Measurements from ENCODE around the gene A2ML1. TPM values are rescaled to one million over a fixed set of nuclear protein-coding genes. Genes with fewer than 3 reads are reported as not detected.
"Not testable (repeated sequence)": the region's sequence is repeated elsewhere in the genome, so short reads cannot be mapped to it uniquely, and the experiment has no call there.

A2ML1 gene
- total RNA-seq, 2 donors from 2014 or later: not detected

- ATAC-seq: no peak
- Histone ChIP-seq H3K27me3 (no peaks in the 10 kb centered on the region), H3K4me3 (no peak overlapping the region), H3K36me3 (replicated peaks in 1 of 2; ENCODE audit: insufficient read depth in 1 of 2, low read depth in 2 of 2) (no peaks in the 10 kb centered on the region), H3K27ac (peak overlapping the region in 3 of 4 donors; percentile 61 to 87 (median 79)), H3K9me3 (no peaks in the 10 kb centered on the region), H3K4me1 (peaks cover 28% of the 10 kb centered on the region)
- 5 to 9% methylated on average over 9 of the region's 9 CpGs for WGBS, 2 donors
- intact Hi-C loops (cut with DNase I): no loop called here
- peak; percentile 14 to 27 (median 21) for DNase-seq
- no peak for TF ChIP-seq POLR2A (IDR thresholded peaks at IDR 0.05)
- TF ChIP-seq, protein P1, sequence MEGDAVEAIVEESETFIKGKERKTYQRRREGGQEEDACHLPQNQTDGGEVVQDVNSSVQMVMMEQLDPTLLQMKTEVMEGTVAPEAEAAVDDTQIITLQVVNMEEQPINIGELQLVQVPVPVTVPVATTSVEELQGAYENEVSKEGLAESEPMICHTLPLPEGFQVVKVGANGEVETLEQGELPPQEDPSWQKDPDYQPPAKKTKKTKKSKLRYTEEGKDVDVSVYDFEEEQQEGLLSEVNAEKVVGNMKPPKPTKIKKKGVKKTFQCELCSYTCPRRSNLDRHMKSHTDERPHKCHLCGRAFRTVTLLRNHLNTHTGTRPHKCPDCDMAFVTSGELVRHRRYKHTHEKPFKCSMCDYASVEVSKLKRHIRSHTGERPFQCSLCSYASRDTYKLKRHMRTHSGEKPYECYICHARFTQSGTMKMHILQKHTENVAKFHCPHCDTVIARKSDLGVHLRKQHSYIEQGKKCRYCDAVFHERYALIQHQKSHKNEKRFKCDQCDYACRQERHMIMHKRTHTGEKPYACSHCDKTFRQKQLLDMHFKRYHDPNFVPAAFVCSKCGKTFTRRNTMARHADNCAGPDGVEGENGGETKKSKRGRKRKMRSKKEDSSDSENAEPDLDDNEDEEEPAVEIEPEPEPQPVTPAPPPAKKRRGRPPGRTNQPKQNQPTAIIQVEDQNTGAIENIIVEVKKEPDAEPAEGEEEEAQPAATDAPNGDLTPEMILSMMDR (IDR thresholded peaks at IDR 0.05): peak in 4 of 7 experiments; percentile 8 to 38 (median 24)
Measured at GRCh38 chr12:8912914-8913313, 90.5 kb downstream of the A2ML1 start.

DNA sequence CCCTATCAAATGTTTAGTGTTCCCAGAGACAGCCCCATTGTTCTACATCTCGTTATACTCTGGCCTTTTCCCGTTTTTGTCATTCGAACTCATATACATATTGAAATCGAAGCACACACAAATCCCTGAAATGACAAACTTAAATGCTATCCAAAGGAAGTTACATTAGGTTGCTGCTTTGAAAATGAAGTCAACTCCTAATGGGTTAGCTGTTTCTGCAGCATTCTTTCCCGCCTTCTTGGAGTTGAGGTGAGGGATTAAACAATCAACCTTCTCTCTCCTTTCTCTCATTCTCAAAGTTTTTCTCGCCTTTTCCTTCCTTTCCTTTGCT lies 91.2 kb downstream of the A2ML1 start:
- Histone ChIP-seq H3K9me3 (no peaks in the 10 kb centered on the region), H3K4me3 (peak overlapping the region in 1 of 2 donors; percentile 81), H3K27me3 (no peaks in the 10 kb centered on the region), H3K27ac (peak overlapping the region; percentile 47 to 87 (median 70)), H3K4me1 (peaks cover 28% of the 10 kb centered on the region), H3K36me3 (replicated peaks in 1 of 2; ENCODE audit: insufficient read depth in 1 of 2, low read depth in 2 of 2) (no peaks in the 10 kb centered on the region)
- no peak for DNase-seq
- intact Hi-C loops (cut with DNase I): no loop called here
- no peak for ATAC-seq
- 17 to 19% methylated on average over 6 of the region's 6 CpGs for WGBS, 2 donors
- TF ChIP-seq, protein P1 (IDR thresholded peaks at IDR 0.05): no peak
- no peak for TF ChIP-seq POLR2A (IDR thresholded peaks at IDR 0.05)

DNA sequence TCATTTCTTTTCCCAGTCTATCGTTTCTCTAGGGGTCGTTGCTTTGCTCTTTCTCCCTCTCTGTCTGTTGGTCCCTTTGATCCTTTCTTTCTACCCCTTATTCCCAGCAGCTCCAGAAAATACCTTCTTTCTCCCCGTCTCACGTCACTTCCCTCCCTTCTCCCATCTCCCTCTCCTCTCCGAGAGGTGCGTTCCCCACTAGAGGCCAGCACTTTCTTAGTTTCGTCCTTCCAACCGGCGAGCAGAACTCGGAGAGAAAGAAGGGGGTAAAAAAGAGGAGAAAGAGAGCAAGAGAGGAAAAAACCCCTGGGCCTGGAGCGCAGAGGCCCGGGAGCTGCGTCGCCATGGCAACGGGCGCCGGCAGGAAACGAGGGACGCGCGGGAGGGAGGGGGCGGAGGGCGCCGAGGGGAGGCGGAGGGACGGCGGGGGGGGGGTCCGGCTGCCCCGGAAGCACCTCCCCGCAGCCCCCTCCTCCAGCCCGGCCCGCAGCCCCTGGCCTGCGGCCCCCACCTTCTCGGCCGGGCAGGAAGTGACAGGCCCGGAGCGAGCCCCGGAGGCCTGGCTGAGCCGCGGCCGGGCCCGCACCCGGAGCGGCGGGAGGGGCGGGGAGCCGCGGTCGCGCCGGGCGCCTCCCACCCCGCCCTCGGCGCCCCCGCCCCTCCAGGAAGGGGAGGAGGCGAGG lies 91.8 kb downstream of the A2ML1 start, which contains the start of gene PHC1:
Gene PHC1 (plus strand): TSS at position 477 of the 683 bp plus-strand sequence. CDS start 3,169 bp downstream, outside the sequence.
- ATAC-seq: peak; percentile 80
- 0 to 1% methylated on average over 17 to 29 of the region's 57 CpGs for WGBS, 2 donors
- intact Hi-C loops (cut with DNase I): not testable (repeated sequence)

DNA sequence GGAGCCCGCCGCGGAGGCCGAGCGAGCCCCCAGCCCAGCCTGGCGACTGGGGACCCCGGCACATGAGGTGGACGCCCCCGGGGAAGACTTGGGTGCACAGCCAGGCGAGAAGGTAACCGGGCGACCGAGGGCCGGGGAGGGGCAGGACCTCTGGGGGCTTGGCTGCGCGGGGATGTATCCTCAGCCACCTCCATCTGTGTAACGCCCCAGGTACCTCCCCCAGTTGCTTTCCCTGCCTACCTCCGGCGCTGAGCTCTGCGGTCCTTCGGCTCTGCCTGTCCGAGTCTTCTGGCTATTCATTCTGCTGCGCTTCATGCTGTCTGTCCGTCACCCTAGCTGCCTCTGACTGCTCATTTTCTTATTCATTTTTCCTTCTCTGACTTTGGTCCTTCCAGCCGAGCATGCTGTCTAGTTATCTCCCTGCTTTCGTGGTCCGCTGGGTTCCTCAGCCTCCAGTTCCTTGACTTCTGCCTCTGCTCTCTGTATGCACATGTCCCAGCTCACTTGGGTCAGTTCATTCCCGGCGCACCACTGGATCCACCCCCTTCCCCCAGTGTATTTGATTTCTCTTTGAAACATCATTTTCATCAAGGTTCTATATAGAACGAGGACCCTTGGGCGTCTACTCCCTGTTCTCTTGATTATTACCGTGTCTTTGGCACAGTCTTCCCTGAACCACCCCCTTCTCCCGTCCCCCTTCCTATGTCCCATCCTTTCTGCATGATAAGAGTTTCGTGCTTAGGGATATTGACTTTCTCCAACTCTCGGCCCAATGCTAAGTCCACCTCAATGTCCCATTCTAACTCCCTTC lies 92.5 kb downstream of the A2ML1 start:
- DNase-seq: peak; percentile 50 to 64 (median 54)
- H3K36me3 ChIP-seq (replicated peaks in 1 of 2; ENCODE audit: insufficient read depth in 1 of 2, low read depth in 2 of 2): no peaks in the 10 kb centered on the region
- TF ChIP-seq, protein P1 (IDR thresholded peaks at IDR 0.05): no peak
- peak; percentile 76 for ATAC-seq
- no peaks in the 10 kb centered on the region for H3K9me3 ChIP-seq
- 1 to 4% methylated on average over 19 to 24 of the region's 35 CpGs for WGBS, 2 donors
- peaks cover 28% of the 10 kb centered on the region for H3K4me1 ChIP-seq
- intact Hi-C loops (cut with DNase I): no loop called here
- H3K27me3 ChIP-seq: no peaks in the 10 kb centered on the region
- peak overlapping the region in 3 of 4 donors; percentile 51 to 87 (median 79) for H3K27ac ChIP-seq
- H3K4me3 ChIP-seq: peak overlapping the region; percentile 41 to 81

More for the DNA sequence above, 91.8 kb downstream of the A2ML1 start, which contains the start of gene PHC1:
- peak within 1 kb of the TSS; percentile 41 to 81 for H3K4me3 ChIP-seq
- H3K27ac ChIP-seq: peak within 1 kb of the TSS; percentile 47 to 87 (median 70)
- TF ChIP-seq POLR2A (IDR thresholded peaks at IDR 0.05): peak in 2 of 3 donors; percentile 27 to 31
- TF ChIP-seq, protein P1 (IDR thresholded peaks at IDR 0.05): peak in 6 of 7 experiments; percentile 13 to 58 (median 46)
- DNase-seq: peak; percentile 75 to 86 (median 85)
- peaks cover 28% of the 10 kb centered on the region for H3K4me1 ChIP-seq
- not testable (repeated sequence) for H3K27me3 ChIP-seq; H3K9me3 ChIP-seq; H3K36me3 ChIP-seq (replicated peaks in 1 of 2; ENCODE audit: insufficient read depth in 1 of 2, low read depth in 2 of 2)

Data from body of pancreas (tissue), 4 donors.